Dedifferentiated amniotic fluid mesenchymal stem cell (primary cell): ENCODE measurements around the gene HIC2.
A peak's percentile ranks its signal among the peaks of the same experiment; 100 is the strongest.
"Not testable (repeated sequence)": the region's sequence is repeated elsewhere in the genome, so short reads cannot be mapped to it uniquely, and the experiment has no call there.

Experiments
- DNase-seq: peaks from one replicate; pipeline ENCODE4 v3.0.0-alpha.2; 2016; ENCODE audit errors: extremely low spot score

Gene HIC2

GRCh38 chr22:21435998-21436810 lies 19.0 kb downstream of the HIC2 start:
- DNase-seq = not testable (repeated sequence)

- not testable (repeated sequence) for DNase-seq
Measured at GRCh38 chr22:21438013-21438412, 20.8 kb downstream of the HIC2 start.

GRCh38 chr22:21440018-21440636 lies 23.0 kb downstream of the HIC2 start:
- DNase-seq = not testable (repeated sequence)

GRCh38 chr22:21440676-21441075 lies 23.5 kb downstream of the HIC2 start:
- DNase-seq = not testable (repeated sequence)

- not testable (repeated sequence) for DNase-seq
Measured at GRCh38 chr22:21441170-21441569, 24.0 kb downstream of the HIC2 start.

- DNase-seq = not testable (repeated sequence)
Measured at GRCh38 chr22:21442123-21442522, 25.0 kb downstream of the HIC2 start.

GRCh38 chr22:21442646-21443045 lies 25.5 kb downstream of the HIC2 start:
- DNase-seq = not testable (repeated sequence)

- peak; percentile 9 for DNase-seq
Measured at GRCh38 chr22:21443057-21443734, 26.0 kb downstream of the HIC2 start.

- DNase-seq = peak; percentile 9
Measured at GRCh38 chr22:21443735-21444421, 26.7 kb downstream of the HIC2 start.

- DNase-seq = no peak
Measured at GRCh38 chr22:21444701-21445436, 27.7 kb downstream of the HIC2 start.

GRCh38 chr22:21445437-21446127 lies 28.4 kb downstream of the HIC2 start:
- DNase-seq = no peak

GRCh38 chr22:21446128-21446826 lies 29.1 kb downstream of the HIC2 start:
- peak; percentile 4 for DNase-seq

- DNase-seq = peak; percentile 7
Measured at GRCh38 chr22:21446827-21447690, 29.9 kb downstream of the HIC2 start.

- DNase-seq = peak; percentile 3
Measured at GRCh38 chr22:21447694-21448402, 30.7 kb downstream of the HIC2 start.

- peak; percentile 14 for DNase-seq
Measured at GRCh38 chr22:21448627-21449416, 31.7 kb downstream of the HIC2 start.

GRCh38 chr22:21449531-21450319 lies 32.6 kb downstream of the HIC2 start:
- no peak for DNase-seq

GRCh38 chr22:21450320-21450831 lies 33.2 kb downstream of the HIC2 start:
- peak; percentile 9 for DNase-seq
